DMS53 (cell line): Measurements from ENCODE around the gene KCTD5.
A peak's percentile ranks its signal among the peaks of the same experiment; 100 is the strongest.
"Not testable (repeated sequence)": the region's sequence is repeated elsewhere in the genome, so short reads cannot be mapped to it uniquely, and the experiment has no call there.

ENCODE experiments used
- DNase-seq: peaks from one replicate; lab custom pipeline; 2025; lab: John Stamatoyannopoulos, UW

KCTD5 gene

DNA sequence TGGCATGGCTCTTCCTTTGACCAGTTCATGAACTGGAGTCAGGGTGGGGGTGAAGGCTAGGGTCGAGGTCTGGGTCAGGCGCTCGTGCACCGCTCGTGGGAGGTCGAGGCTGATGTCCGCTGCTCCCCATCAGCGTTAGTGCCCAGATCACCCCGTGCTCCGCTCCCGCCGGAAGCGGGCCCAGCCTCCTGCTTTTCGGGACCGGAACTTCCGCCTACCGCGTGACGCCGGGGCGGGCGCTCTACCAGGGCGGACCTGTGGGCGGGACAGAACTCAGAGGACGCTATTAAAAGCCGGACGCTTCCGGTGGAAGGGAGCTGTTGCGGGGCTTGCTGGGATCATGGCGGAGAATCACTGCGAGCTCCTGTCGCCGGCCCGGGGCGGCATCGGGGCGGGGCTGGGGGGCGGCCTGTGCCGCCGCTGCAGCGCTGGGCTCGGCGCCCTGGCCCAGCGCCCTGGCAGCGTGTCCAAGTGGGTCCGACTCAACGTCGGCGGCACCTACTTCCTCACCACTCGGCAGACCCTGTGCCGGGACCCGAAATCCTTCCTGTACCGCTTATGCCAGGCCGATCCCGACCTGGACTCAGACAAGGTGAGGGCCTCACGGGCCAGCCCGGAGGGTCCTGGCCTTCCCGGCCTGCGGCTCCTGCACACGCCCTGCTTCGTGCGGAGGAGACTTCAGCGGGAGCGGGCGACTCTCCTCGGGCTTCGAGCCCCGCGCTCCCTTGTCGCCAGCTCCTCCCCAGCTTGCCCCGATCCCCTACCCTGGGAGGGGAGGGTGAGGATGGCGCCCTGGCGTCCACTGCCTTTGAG, at the start of gene KCTD5:
Gene KCTD5, plus strand, starts transcription at position 315 of the 813 bp plus-strand sequence. Its CDS starts 26 bp downstream, at position 341.
- peak; percentile 96 for DNase-seq

GRCh38 chr16:2639071-2639721, 43.1 kb upstream of the KCTD5 start:
- DNase-seq, result not testable (repeated sequence)

- DNase-seq, result not testable (repeated sequence)
Observed at GRCh38 chr16:2639722-2640072, 42.6 kb upstream of the KCTD5 start.

DNA sequence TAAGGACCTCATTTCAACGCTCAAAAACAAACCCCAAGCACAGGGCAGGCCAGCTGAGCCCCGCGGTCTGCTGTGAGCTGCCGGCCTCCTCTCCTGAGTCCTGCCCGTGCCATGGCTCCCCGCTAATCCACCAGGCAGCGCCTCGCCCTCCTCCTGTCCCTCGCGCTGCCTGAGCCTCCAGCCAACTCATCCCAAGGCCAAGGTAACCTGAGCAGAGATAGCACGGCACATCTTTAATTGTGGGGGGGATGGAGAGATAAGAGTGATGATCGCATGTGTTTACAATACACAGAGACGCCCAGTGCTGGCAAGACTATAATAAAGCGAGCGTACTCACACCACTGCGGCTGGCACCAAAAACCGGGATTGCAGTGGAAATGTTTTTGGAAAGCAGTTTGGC, 39.8 kb upstream of the KCTD5 start:
- not testable (repeated sequence) for DNase-seq

GRCh38 chr16:2644754-2645453, 37.4 kb upstream of the KCTD5 start:
- DNase-seq, result not testable (repeated sequence)

GRCh38 chr16:2651268-2651871, 31.0 kb upstream of the KCTD5 start:
- DNase-seq, result not testable (repeated sequence)

DNA sequence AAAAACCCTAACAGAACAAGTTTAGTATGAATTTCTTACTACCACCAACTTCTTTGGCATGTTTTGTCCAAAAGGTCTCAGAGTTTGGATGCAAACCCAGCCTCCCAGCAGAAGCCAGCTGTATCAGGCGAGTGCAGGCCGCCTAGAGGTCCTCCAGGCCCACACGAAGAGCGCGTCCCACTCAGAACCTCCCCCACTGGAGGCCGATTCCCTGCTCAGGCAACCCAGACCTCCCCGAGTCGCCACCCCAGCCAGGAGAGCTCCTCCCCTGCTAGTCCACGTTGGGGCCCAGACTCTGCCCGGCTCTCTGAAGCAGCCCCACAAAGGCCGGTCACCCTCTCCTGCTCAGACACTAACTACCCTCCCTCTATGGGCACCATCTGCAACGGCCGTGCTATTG, 28.4 kb upstream of the KCTD5 start:
- not testable (repeated sequence) for DNase-seq

- DNase-seq, result not testable (repeated sequence)
Observed at GRCh38 chr16:2654949-2655348, 27.4 kb upstream of the KCTD5 start.

DNA sequence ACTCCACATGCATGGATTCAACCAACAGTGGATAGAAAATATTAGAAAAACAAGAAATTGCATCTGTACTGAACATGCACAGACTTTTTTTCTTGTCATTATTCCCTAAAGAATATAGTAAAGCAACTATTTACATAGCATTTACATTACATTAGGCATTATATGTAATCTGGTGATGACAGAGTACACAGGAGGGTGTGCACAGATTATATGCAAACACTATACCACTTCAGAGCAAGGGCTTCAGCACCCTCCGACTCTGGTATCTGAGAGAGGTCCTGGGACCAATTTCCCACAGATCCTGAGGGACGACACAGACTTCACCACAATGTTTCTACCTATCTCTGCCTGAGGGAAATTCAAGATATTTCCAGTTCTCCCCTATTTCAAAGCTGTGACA, 25.3 kb upstream of the KCTD5 start:
- no peak for DNase-seq

GRCh38 chr16:2657803-2658202, 24.5 kb upstream of the KCTD5 start:
- not testable (repeated sequence) for DNase-seq

DNA sequence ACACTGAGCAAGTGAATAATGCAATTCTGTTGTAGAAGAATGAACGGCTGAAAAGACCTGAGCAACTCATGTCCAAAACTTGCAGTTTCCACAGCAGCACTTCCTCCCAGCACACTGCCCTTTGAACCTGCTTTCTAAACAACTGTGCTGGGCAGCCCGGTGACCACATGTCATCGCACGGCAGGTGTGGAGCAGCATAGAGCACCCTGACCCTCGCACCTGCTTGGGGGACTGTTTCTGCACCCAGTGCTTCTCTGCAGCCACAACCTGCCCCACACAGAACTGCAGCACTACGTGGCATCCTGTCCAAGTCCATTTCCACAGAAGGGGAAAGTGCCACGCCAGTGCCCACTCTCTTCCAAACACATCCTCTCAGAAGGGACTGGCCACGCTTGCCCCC, 22.8 kb upstream of the KCTD5 start:
- peak; percentile 56 for DNase-seq

- not testable (repeated sequence) for DNase-seq
Observed at GRCh38 chr16:2660014-2660662, 22.2 kb upstream of the KCTD5 start.

DNA sequence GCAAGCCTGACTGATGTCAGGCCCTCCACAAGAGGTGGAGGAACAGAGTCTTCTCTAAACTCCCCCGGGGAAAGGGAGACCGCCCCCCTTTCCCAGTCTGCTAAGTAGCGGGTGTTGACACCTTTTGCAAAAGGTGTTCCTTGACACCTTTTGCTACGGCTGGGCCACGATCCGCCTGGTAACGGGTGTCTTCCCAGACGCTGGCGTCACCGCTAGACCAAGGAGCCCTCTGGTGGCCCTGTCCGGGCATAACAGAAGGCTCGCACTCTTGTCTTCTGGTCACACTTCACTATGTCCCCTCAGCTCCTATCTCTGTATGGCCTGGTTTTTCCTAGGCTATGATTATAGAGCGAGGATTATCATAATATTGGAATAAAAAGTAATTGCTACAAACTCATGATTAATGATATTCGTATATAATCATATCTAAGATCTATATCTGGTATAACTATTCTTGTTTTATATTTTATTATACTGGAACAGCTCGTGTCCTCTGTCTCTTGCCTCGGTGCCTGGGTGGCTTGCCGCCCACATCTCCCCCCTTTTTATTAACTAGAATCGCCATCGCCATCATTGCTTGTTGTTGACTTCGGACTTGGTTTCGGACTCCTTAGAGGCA, 21.5 kb upstream of the KCTD5 start:
- DNase-seq, result peak; percentile 45

GRCh38 chr16:2663553-2664546, 18.5 kb upstream of the KCTD5 start:
- no peak for DNase-seq

DNA sequence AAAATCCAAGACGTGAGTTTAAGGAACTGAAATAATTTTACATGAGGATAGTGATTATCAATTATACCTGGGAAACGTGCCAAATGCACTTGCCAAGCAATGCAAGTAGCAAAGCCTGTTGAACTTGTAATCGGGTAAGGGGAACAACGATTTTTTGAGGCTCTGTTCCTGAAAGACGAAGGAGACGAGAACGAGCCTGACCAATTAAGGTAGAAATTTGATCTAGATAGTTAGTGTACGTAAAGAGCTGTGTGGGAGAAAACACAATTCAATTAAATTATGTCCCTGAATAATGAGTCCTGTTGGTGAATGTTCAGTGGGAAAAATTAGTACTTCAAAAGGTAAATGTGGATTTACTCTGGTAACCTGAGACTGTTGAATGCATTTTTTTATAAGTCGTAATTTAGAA, 17.7 kb upstream of the KCTD5 start:
- no peak for DNase-seq

DNA sequence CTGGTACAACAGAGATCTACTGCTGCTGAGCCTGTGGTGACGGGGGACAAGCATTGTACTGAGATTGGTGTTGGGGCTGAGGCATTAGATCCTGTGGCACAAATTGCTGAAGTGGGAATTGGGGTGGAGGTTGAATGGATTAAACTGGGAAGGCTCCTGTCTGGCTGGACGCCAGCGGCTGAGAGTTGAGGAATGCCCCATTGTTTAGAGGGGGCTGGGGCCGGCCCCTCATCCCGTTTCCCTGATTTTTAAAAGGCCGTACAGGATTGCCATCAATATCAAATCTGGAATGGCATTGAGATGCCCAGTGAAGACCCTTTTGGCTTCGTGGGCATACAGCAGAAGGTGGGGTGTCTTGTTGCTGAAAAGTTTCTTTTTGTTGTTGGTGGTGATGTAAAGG, 15.7 kb upstream of the KCTD5 start:
- DNase-seq, result not testable (repeated sequence)

GRCh38 chr16:2669587-2669986, 12.7 kb upstream of the KCTD5 start:
- DNase-seq, result not testable (repeated sequence)

- DNase-seq, result peak; percentile 60
Observed at GRCh38 chr16:2670017-2670416, 12.3 kb upstream of the KCTD5 start.

DNA sequence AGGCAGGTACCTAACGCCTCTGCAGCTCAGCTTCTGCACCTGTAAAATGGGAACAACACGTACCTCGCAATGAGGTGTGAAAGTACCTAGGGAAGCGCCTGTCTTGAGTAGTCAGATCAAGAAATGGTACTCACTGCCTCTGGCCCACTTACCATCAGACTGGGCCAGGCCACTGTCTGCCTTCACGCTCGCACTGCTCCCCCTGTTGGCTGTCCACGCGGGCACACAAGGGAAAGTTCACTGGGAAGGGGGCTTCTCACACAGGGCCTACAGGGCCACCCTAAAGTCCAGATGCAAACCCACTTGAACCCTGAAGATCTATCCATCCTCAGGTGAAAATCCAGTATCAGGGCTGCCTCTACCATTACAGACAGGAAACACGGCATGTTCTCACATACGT, 11.1 kb upstream of the KCTD5 start:
- peak; percentile 9 for DNase-seq

- no peak for DNase-seq
Observed at GRCh38 chr16:2671741-2672140, 10.6 kb upstream of the KCTD5 start.
